ENCODE measurements around the gene PRKCB.

DNA sequence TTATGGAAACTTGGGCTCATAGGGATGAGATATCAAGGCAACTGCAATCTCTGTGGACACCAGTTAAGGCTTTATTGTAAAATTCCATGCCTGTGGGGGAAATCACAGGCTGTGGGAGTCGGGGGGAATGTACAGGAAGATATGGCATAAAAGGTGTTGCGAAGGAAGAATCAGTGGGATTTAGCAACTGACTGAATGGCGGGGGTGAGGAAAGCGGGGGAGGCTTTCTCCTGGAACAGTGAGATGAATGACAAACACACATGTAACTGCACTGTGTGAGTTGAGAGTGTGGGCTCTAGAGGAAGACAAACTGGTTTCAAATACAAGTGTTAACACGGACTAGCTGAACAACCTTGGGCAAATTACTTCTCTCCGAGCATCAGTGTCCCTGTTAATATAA lies 143.7 kb downstream of the PRKCB start:
- TF ChIP-seq POLR2A (IDR thresholded peaks at IDR 0.05): no peak
- no peak for TF ChIP-seq CTCF (IDR thresholded peaks at IDR 0.05)
